Body of pancreas (tissue), 4 donors: ENCODE measurements around the gene SLC36A1.

ENCODE experiments used
- POLR2A ChIP-seq, 3 donors: fragments of 450-650 bp; IDR thresholded peaks; one replicate each; pipeline ENCODE4 v1.6.1; 2016; ENCODE audit warnings: antibody characterized with exemption in 3 of 3, mild to moderate bottlenecking in 2 of 3
- TF ChIP-seq, protein P1 (sequence below), 7 experiments: fragments of 450-650 bp in 4 of 7; fragments of 200-600 bp in 3 of 7; sonication (generic) in 3 of 7; IDR thresholded peaks; one replicate each; pipeline ENCODE4 v1.5.1; 2016 to 2019; ENCODE audit warnings: antibody characterized with exemption in 7 of 7

- TF ChIP-seq, protein P1, sequence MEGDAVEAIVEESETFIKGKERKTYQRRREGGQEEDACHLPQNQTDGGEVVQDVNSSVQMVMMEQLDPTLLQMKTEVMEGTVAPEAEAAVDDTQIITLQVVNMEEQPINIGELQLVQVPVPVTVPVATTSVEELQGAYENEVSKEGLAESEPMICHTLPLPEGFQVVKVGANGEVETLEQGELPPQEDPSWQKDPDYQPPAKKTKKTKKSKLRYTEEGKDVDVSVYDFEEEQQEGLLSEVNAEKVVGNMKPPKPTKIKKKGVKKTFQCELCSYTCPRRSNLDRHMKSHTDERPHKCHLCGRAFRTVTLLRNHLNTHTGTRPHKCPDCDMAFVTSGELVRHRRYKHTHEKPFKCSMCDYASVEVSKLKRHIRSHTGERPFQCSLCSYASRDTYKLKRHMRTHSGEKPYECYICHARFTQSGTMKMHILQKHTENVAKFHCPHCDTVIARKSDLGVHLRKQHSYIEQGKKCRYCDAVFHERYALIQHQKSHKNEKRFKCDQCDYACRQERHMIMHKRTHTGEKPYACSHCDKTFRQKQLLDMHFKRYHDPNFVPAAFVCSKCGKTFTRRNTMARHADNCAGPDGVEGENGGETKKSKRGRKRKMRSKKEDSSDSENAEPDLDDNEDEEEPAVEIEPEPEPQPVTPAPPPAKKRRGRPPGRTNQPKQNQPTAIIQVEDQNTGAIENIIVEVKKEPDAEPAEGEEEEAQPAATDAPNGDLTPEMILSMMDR (IDR thresholded peaks at IDR 0.05): no peak
- no peak for TF ChIP-seq POLR2A (IDR thresholded peaks at IDR 0.05)
Observed at GRCh38 chr5:151528153-151528552, 80.8 kb downstream of the SLC36A1 start.
